HG02852 (cell line): Measurements from ENCODE around the gene P4HB.

Experiments
- ATAC-seq: cut with Tn5 transposase; IDR thresholded peaks from one replicate; pipeline ENCODE4 v1.9.1; 2021; ENCODE audit warnings: mild to moderate bottlenecking, moderate library complexity; ENCODE audit not compliant: unreplicated experiment

P4HB gene

GRCh38 chr17:81869221-81870130 lies 9.1 kb upstream of the P4HB start:
- no peak for ATAC-seq

- no peak for ATAC-seq
Measured at GRCh38 chr17:81868674-81869220, 8.4 kb upstream of the P4HB start.

- ATAC-seq: no peak
Measured at GRCh38 chr17:81867991-81868673, 7.8 kb upstream of the P4HB start.

GRCh38 chr17:81867170-81867990 lies 7.0 kb upstream of the P4HB start:
- ATAC-seq: no peak

- no peak for ATAC-seq
Measured at GRCh38 chr17:81866440-81867169, 6.3 kb upstream of the P4HB start.

GRCh38 chr17:81865733-81866439 lies 5.6 kb upstream of the P4HB start:
- ATAC-seq: no peak

GRCh38 chr17:81865358-81865732 lies 5.0 kb upstream of the P4HB start:
- ATAC-seq: no peak

GRCh38 chr17:81863833-81864768 lies 3.8 kb upstream of the P4HB start:
- no peak for ATAC-seq

- ATAC-seq: no peak
Measured at GRCh38 chr17:81863123-81863675, 2.9 kb upstream of the P4HB start.

- peak; percentile 75 for ATAC-seq
Measured at GRCh38 chr17:81860756-81861568, 627 bp upstream of the P4HB start.

GRCh38 chr17:81858967-81859905 lies 1.1 kb downstream of the P4HB start:
- ATAC-seq: no peak

- ATAC-seq: no peak
Measured at GRCh38 chr17:81858170-81858966, 2.0 kb downstream of the P4HB start.

GRCh38 chr17:81854974-81855774 lies 5.2 kb downstream of the P4HB start:
- ATAC-seq: no peak

GRCh38 chr17:81852237-81852636 lies 8.1 kb downstream of the P4HB start:
- ATAC-seq: no peak

GRCh38 chr17:81851423-81851822 lies 8.9 kb downstream of the P4HB start:
- no peak for ATAC-seq
